GM12878 (cell line): ENCODE measurements around the gene ADCY9.

Source experiments
- ATF2 ChIP-seq: IDR thresholded peaks from 2 replicates; pipeline ENCODE4 v1.6.1; 2012; ENCODE audit warnings: low read length, inconsistent platforms
- BACH1 ChIP-seq: fragments of 450-650 bp; IDR thresholded peaks from 2 replicates; pipeline ENCODE4 v1.6.1; 2017; ENCODE audit warnings: mild to moderate bottlenecking, borderline replicate concordance
- CBX3 ChIP-seq: fragments of 200-600 bp; sonication (generic); IDR thresholded peaks from 2 replicates; pipeline ENCODE4 v1.6.1; 2016; ENCODE audit warnings: low read depth, borderline replicate concordance
- CTCF ChIP-seq, 3 experiments: IDR thresholded peaks in 2 of 3; conservative IDR thresholded peaks in 1 of 3; 2 replicates each; pipeline ENCODE4 v1.5.1; 2011; ENCODE audit warnings: low read depth in 3 of 3, low read length in 3 of 3, mild to moderate bottlenecking in 3 of 3, control low read depth in 2 of 3, moderate library complexity in 2 of 3, inconsistent platforms in 1 of 3, mixed read lengths in 1 of 3; ENCODE audit not compliant: control insufficient read depth in 2 of 3, insufficient read depth in 1 of 3; ENCODE audit errors: extremely low read depth in 1 of 3
- ELK1 ChIP-seq: IDR thresholded peaks from 2 replicates; pipeline ENCODE4 v1.6.1; 2012; ENCODE audit warnings: low read depth, low read length, improper control_type of control experiment
- EP300 ChIP-seq, 2 experiments: fragments of 150-350 bp in 1 of 2; IDR thresholded peaks; 2 replicates each; pipeline ENCODE4 v1.6.1; 2011 to 2012; ENCODE audit warnings: low read depth in 2 of 2, low read length in 2 of 2, borderline replicate concordance in 1 of 2, improper control_type of control experiment in 1 of 2, inconsistent platforms in 1 of 2; ENCODE audit not compliant: control insufficient read depth in 1 of 2
- EZH2 ChIP-seq: IDR thresholded peaks from 2 replicates; pipeline ENCODE4 v1.6.1; 2012; ENCODE audit warnings: low read depth, mild to moderate bottlenecking, control low read depth, inconsistent platforms, low read length, borderline replicate concordance; ENCODE audit not compliant: control insufficient read depth
- FOXM1 ChIP-seq: IDR thresholded peaks from 2 replicates; pipeline ENCODE4 v1.6.1; 2012; ENCODE audit warnings: low read depth, mild to moderate bottlenecking, inconsistent platforms, low read length, moderate library complexity
- HDAC2 ChIP-seq: fragments of 200-600 bp; sonication (generic); IDR thresholded peaks from 2 replicates; pipeline ENCODE4 v1.6.1; 2017
- IRF4 ChIP-seq: IDR thresholded peaks from 2 replicates; pipeline ENCODE4 v1.6.1; 2011; ENCODE audit warnings: low read depth, low read length
- KDM1A ChIP-seq: fragments of 200-600 bp; sonication (generic); IDR thresholded peaks from 2 replicates; pipeline ENCODE4 v1.6.1; 2016; ENCODE audit warnings: borderline replicate concordance
- POLR2A ChIP-seq: IDR thresholded peaks from 2 replicates; pipeline ENCODE4 v1.6.1; 2011; ENCODE audit warnings: low read depth, mild to moderate bottlenecking, low read length
- STAT3 ChIP-seq: IDR thresholded peaks from 2 replicates; pipeline ENCODE4 v1.6.1; 2011; ENCODE audit warnings: low read depth, low read length, improper control_type of control experiment
- TF ChIP-seq, protein P1 (sequence below): IDR thresholded peaks from 2 replicates; pipeline ENCODE4 v1.6.1; 2012; ENCODE audit warnings: mild to moderate bottlenecking, low read depth, low read length

DNA sequence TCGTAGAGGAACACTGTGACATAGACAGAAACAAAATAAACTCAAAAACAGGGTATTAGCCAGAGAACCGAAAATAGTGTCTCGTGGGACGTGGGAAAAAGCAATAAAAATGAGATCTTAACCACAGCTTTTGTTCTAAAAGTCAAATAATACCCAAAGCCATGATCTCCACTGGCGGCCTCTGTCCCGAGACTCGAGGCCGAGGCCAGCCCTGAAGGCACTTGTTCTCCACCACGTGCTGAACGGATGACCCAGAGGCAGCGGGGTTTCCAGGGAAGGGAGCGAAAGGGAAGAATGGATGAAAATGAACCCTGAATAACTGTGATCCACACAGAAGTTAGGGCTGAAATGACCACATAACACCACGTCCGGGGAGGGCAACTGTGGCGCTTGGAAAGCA, 150.9 kb downstream of the ADCY9 start:
- TF ChIP-seq, protein P1, sequence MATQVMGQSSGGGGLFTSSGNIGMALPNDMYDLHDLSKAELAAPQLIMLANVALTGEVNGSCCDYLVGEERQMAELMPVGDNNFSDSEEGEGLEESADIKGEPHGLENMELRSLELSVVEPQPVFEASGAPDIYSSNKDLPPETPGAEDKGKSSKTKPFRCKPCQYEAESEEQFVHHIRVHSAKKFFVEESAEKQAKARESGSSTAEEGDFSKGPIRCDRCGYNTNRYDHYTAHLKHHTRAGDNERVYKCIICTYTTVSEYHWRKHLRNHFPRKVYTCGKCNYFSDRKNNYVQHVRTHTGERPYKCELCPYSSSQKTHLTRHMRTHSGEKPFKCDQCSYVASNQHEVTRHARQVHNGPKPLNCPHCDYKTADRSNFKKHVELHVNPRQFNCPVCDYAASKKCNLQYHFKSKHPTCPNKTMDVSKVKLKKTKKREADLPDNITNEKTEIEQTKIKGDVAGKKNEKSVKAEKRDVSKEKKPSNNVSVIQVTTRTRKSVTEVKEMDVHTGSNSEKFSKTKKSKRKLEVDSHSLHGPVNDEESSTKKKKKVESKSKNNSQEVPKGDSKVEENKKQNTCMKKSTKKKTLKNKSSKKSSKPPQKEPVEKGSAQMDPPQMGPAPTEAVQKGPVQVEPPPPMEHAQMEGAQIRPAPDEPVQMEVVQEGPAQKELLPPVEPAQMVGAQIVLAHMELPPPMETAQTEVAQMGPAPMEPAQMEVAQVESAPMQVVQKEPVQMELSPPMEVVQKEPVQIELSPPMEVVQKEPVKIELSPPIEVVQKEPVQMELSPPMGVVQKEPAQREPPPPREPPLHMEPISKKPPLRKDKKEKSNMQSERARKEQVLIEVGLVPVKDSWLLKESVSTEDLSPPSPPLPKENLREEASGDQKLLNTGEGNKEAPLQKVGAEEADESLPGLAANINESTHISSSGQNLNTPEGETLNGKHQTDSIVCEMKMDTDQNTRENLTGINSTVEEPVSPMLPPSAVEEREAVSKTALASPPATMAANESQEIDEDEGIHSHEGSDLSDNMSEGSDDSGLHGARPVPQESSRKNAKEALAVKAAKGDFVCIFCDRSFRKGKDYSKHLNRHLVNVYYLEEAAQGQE: no peak
- no peak for TF ChIP-seq IRF4
- no peak for TF ChIP-seq KDM1A
- no peak for TF ChIP-seq ATF2
- no peak for TF ChIP-seq CTCF (IDR thresholded peaks at IDR 0.05 in 2 of 3, conservative IDR thresholded peaks at IDR 0.05 in 1 of 3; ENCODE audit: control insufficient read depth in 2 of 3, extremely low read depth in 1 of 3, insufficient read depth in 1 of 3, low read depth in 3 of 3, low read length in 3 of 3)
- TF ChIP-seq CBX3: no peak
- no peak for TF ChIP-seq FOXM1
- TF ChIP-seq HDAC2: no peak
- no peak for TF ChIP-seq STAT3
- no peak for TF ChIP-seq EZH2
- no peak for TF ChIP-seq BACH1
- no peak for TF ChIP-seq EP300 (IDR thresholded peaks at IDR 0.05; ENCODE audit: borderline replicate concordance in 1 of 2, control insufficient read depth in 1 of 2, low read depth in 2 of 2, low read length in 2 of 2)
- no peak for TF ChIP-seq POLR2A
- TF ChIP-seq ELK1: no peak
